Liver (tissue), 9 donors: Measurements from ENCODE around the gene DUT. TPM values are rescaled to one million over a fixed set of nuclear protein-coding genes. Genes with fewer than 3 reads are reported as not detected.

Source experiments
- DNase-seq: peaks from one replicate; pipeline ENCODE4 v3.0.0-alpha.2; 2017; ENCODE audit warnings: low spot score
- H3K27ac ChIP-seq, 2 donors: one replicate each; pipeline ENCODE4 v1.7.0; 2013; ENCODE audit warnings: inconsistent platforms in 2 of 2, low read length in 2 of 2, control low read depth in 1 of 2, low read depth in 1 of 2, mild to moderate bottlenecking in 1 of 2
- H3K27me3 ChIP-seq, 4 donors: one replicate each; pipeline versions ENCODE4 v1.6.1 to v1.7.0; 2013; ENCODE audit warnings: low read length in 3 of 4, inconsistent platforms in 1 of 4, mild to moderate bottlenecking in 1 of 4, moderate library complexity in 1 of 4; ENCODE audit not compliant: control insufficient read depth in 4 of 4, insufficient read depth in 4 of 4
- H3K36me3 ChIP-seq, 4 donors: one replicate each; pipeline versions ENCODE4 v1.6.1 to v1.7.0; 2013; ENCODE audit warnings: low read length in 3 of 4, mild to moderate bottlenecking in 3 of 4, low read depth in 1 of 4, moderate library complexity in 1 of 4; ENCODE audit not compliant: control insufficient read depth in 4 of 4, insufficient read depth in 3 of 4
- H3K4me1 ChIP-seq, 4 donors: one replicate each; pipeline versions ENCODE4 v1.6.1 to v1.7.0; 2013; ENCODE audit warnings: low read length in 3 of 4, mild to moderate bottlenecking in 3 of 4, moderate library complexity in 1 of 4; ENCODE audit not compliant: control insufficient read depth in 4 of 4, insufficient read depth in 4 of 4
- H3K4me3 ChIP-seq, 3 donors: one replicate each; pipeline versions ENCODE4 v1.6.1 to v1.7.0; 2013; ENCODE audit warnings: low read length in 3 of 3, control low read depth in 1 of 3, low read depth in 1 of 3, mild to moderate bottlenecking in 1 of 3
- H3K9ac ChIP-seq, 2 donors: one replicate each; pipeline ENCODE4 v1.7.0; 2013; ENCODE audit warnings: low read length in 2 of 2, mild to moderate bottlenecking in 2 of 2, moderate library complexity in 2 of 2, control low read depth in 1 of 2, low read depth in 1 of 2
- H3K9me3 ChIP-seq, 4 donors: one replicate each; pipeline versions ENCODE4 v1.6.1 to v1.7.0; 2013; ENCODE audit warnings: low read length in 3 of 4; ENCODE audit not compliant: control insufficient read depth in 4 of 4
- ATF3 ChIP-seq: IDR thresholded peaks from 2 replicates; pipeline ENCODE4 v1.6.1; 2016; ENCODE audit warnings: antibody characterized with exemption
- CTCF ChIP-seq: fragments of 150-350 bp; IDR thresholded peaks from 2 replicates; pipeline ENCODE4 v1.5.1; 2017; ENCODE audit warnings: improper control_type of control experiment, low read depth, low read length; ENCODE audit not compliant: missing input control
- EGR1 ChIP-seq, 2 donors: IDR thresholded peaks; 2 replicates each; pipeline ENCODE4 v1.6.1; 2016 to 2018; ENCODE audit warnings: antibody characterized with exemption in 2 of 2, low read depth in 2 of 2
- FOXA1 ChIP-seq: IDR thresholded peaks from 2 replicates; pipeline ENCODE4 v1.6.1; 2016; ENCODE audit warnings: antibody characterized with exemption
- FOXA2 ChIP-seq: IDR thresholded peaks from 2 replicates; pipeline ENCODE4 v1.6.1; 2016; ENCODE audit warnings: antibody characterized with exemption
- GABPA ChIP-seq, 2 donors: IDR thresholded peaks in 1 of 2; conservative IDR thresholded peaks in 1 of 2; 2 replicates each; pipeline ENCODE4 v1.6.1; 2016; ENCODE audit warnings: antibody characterized with exemption in 2 of 2, mild to moderate bottlenecking in 1 of 2, moderate library complexity in 1 of 2
- HNF4A ChIP-seq, 2 donors: conservative IDR thresholded peaks; 2 replicates each; pipeline ENCODE4 v1.6.1; 2016; ENCODE audit warnings: antibody characterized with exemption in 2 of 2, mild to moderate bottlenecking in 2 of 2
- HNF4G ChIP-seq: IDR thresholded peaks from 2 replicates; pipeline ENCODE4 v1.6.1; 2016; ENCODE audit warnings: antibody characterized with exemption
- JUND ChIP-seq, 2 donors: IDR thresholded peaks; 2 replicates each; pipeline ENCODE4 v1.6.1; 2016; ENCODE audit warnings: antibody characterized with exemption in 2 of 2
- MAX ChIP-seq: IDR thresholded peaks from 2 replicates; pipeline ENCODE4 v1.6.1; 2016; ENCODE audit warnings: antibody characterized with exemption
- NR2F2 ChIP-seq: IDR thresholded peaks from 2 replicates; pipeline ENCODE4 v1.6.1; 2016; ENCODE audit warnings: antibody characterized with exemption
- REST ChIP-seq: IDR thresholded peaks from 2 replicates; pipeline ENCODE4 v1.6.1; 2016; ENCODE audit warnings: antibody characterized with exemption, mild to moderate bottlenecking
- RXRA ChIP-seq, 2 donors: IDR thresholded peaks; 2 replicates each; pipeline ENCODE4 v1.6.1; 2017 to 2018; ENCODE audit warnings: antibody characterized with exemption in 2 of 2, mild to moderate bottlenecking in 1 of 2
- SP1 ChIP-seq: IDR thresholded peaks from 2 replicates; pipeline ENCODE4 v1.6.1; 2018; ENCODE audit warnings: antibody characterized with exemption, mild to moderate bottlenecking
- TAF1 ChIP-seq: conservative IDR thresholded peaks from 2 replicates; pipeline ENCODE4 v1.6.1; 2016; ENCODE audit warnings: antibody characterized with exemption, mild to moderate bottlenecking
- YY1 ChIP-seq: IDR thresholded peaks from 2 replicates; pipeline ENCODE4 v1.6.1; 2016; ENCODE audit warnings: antibody characterized with exemption, mild to moderate bottlenecking
- ZBTB33 ChIP-seq: IDR thresholded peaks from 2 replicates; pipeline ENCODE4 v1.6.1; 2016; ENCODE audit warnings: antibody characterized with exemption
- WGBS: extraction: QIAGEN DNeasy Blood & Tissue Kit; methylation state at CpG from one replicate; pipeline ENCODE4 v1.1.7; 2013; 5-methylcytosine and 5-hydroxymethylcytosine counted together
- polyA plus RNA-seq, 2 donors: library from polyadenylated mRNA; stranded (reverse) in 1 of 2; unstranded in 1 of 2; fragments of 200-250 nt in 1 of 2; fragments of >200 nt in 1 of 2; fragmentation: Nextera tagmentation in 1 of 2; extraction: Ambion mirVana in 1 of 2; gene quantifications; one replicate each; pipeline versions ENCODE4 v1.2.1 to v1.2.3, GENCODE V29; 2013 to 2015
- total RNA-seq, 2 donors: library from RNA; depleted of rRNA; stranded (reverse); fragments of >200 nt; gene quantifications; one replicate each; pipeline ENCODE4 v1.2.3, GENCODE V29; 2014
- donor health status: healthy.
- donor health status: healthy.
- donor health status: healthy.
- donor health status: healthy.
- donor health status: healthy.

The DUT gene
- total and polyA plus RNA-seq, 4 donors: 12.8 to 58.7 (median 35.1) TPM

- Histone ChIP-seq H3K9ac (no peak overlapping the region), H3K27me3 (no peaks in the 10 kb centered on the region), H3K36me3 (no peaks in the 10 kb centered on the region), H3K4me3 (no peak overlapping the region), H3K4me1 (no peaks in the 10 kb centered on the region), H3K9me3 (no peaks in the 10 kb centered on the region), H3K27ac (no peak overlapping the region)
- DNase-seq: no peak
- TF ChIP-seq YY1 (no peak), TAF1 (no peak), RXRA (IDR thresholded peaks at IDR 0.05) (no peak), HNF4A (conservative IDR thresholded peaks at IDR 0.05) (no peak), ZBTB33 (no peak), REST (no peak), SP1 (no peak), GABPA (IDR thresholded peaks at IDR 0.05 in 1 of 2, conservative IDR thresholded peaks at IDR 0.05 in 1 of 2) (no peak), CTCF (no peak)
- WGBS: 86% methylated on average over 3 of the region's 3 CpGs
Observed at GRCh38 chr15:48370460-48370859, 39.2 kb downstream of the DUT start.

- H3K9ac ChIP-seq: no peak overlapping the region
- WGBS: 36% methylated on average over 2 of the region's 2 CpGs
- H3K4me1 ChIP-seq: no peaks in the 10 kb centered on the region
- H3K36me3 ChIP-seq: no peaks in the 10 kb centered on the region
- no peak for TF ChIP-seq NR2F2
- no peak for TF ChIP-seq EGR1 (IDR thresholded peaks at IDR 0.05; ENCODE audit: low read depth in 2 of 2)
- no peak for TF ChIP-seq RXRA (IDR thresholded peaks at IDR 0.05)
- TF ChIP-seq FOXA1: no peak
- no peak for TF ChIP-seq MAX
- TF ChIP-seq FOXA2: no peak
- no peak for TF ChIP-seq HNF4G
- no peak for TF ChIP-seq REST
- TF ChIP-seq GABPA (IDR thresholded peaks at IDR 0.05 in 1 of 2, conservative IDR thresholded peaks at IDR 0.05 in 1 of 2): no peak
- no peak for TF ChIP-seq HNF4A (conservative IDR thresholded peaks at IDR 0.05)
- no peak for TF ChIP-seq JUND (IDR thresholded peaks at IDR 0.05)
- no peak for TF ChIP-seq ATF3
- no peaks in the 10 kb centered on the region for H3K27me3 ChIP-seq
- no peak overlapping the region for H3K27ac ChIP-seq
- H3K4me3 ChIP-seq: no peak overlapping the region
- DNase-seq: no peak
- no peaks in the 10 kb centered on the region for H3K9me3 ChIP-seq
Observed at GRCh38 chr15:48371550-48371949, 40.3 kb downstream of the DUT start.
